ENCODE data around the gene SKAP1. TPM values are rescaled to one million over a fixed set of nuclear protein-coding genes. Genes with fewer than 3 reads are reported as not detected.
A peak's percentile ranks its signal among the peaks of the same experiment; 100 is the strongest.
"Not testable (repeated sequence)": the region's sequence is repeated elsewhere in the genome, so short reads cannot be mapped to it uniquely, and the experiment has no call there.

Gene SKAP1
- polyA plus RNA-seq, 6 donors from 2014 or later = 79.3 to 166 (median 140) TPM

DNA sequence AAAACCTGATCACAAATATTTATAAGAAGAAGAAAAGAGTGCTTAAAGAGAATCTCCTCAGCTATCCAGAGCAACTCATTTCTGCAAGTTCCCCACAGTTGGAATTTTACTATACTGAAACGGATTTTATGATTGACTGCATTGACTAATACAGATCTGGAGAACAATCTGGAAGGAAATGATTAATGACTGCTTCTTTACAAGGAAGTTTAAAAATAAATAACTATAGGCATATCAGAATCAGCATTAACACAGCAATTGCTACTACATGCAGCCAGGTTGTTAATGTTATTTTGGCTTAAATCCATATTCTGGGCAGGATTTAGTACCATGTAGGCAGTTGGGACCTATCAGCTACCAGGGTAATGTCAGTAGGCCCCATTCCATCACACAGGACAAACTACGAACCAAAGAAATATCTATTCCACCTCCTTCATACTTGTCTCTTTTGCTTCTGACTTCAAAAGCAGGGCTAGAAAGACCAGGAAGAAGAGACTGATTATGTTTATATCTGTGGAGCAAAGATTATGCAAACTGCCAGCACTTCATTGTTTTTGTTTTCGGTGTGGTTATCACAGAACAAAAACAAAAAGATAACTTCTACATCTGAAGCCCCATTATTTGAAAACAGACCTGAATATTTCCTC, 3.9 kb downstream of the SKAP1 start:
- ATAC-seq (ENCODE audit: low read depth in 2 of 2) (no peak), DNase-seq (no peak)
- Mint-ChIP-seq H3K4me1 (peaks cover 51 to 67% (median 54%) of the 10 kb centered on the region in 3 donors), H3K36me3 (peaks cover 0 to 18% of the 10 kb centered on the region in 2 donors), H3K27ac (no peak overlapping the region), H3K27me3 (peaks cover 0 to 10% (median 10%) of the 10 kb centered on the region in 3 donors), H3K9me3 (peaks cover 0 to 5% (median 0%) of the 10 kb centered on the region in 7 donors), H3K4me3 (peak overlapping the region in 6 of 8 donors; percentile 34 to 95 (median 52))

DNA sequence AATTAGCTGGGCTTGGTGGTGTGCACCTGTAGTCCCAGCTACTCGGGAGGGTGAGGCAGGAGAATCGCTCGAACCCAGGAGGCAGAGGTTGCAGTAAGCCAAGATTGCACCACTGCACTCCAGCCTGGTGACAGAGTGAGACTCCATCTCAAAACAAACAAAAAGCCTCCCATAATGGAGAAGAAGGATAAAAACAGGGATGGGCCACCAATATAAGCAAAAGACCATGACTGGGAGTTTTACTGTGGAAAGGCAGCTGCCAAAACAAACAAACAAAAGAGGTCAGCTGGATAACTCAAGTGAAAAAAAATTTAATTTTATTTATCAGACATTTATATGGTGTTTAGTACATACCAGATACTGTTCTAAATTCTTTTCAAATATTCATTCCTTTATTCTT, 8.0 kb downstream of the SKAP1 start:
- not testable (repeated sequence) for ATAC-seq (ENCODE audit: low read depth in 2 of 2); H3K36me3 Mint-ChIP-seq; H3K4me3 Mint-ChIP-seq; H3K27me3 Mint-ChIP-seq; DNase-seq; H3K9me3 Mint-ChIP-seq; H3K27ac Mint-ChIP-seq
- peaks cover 21 to 55% (median 28%) of the 10 kb centered on the region in 3 donors for H3K4me1 Mint-ChIP-seq

DNA sequence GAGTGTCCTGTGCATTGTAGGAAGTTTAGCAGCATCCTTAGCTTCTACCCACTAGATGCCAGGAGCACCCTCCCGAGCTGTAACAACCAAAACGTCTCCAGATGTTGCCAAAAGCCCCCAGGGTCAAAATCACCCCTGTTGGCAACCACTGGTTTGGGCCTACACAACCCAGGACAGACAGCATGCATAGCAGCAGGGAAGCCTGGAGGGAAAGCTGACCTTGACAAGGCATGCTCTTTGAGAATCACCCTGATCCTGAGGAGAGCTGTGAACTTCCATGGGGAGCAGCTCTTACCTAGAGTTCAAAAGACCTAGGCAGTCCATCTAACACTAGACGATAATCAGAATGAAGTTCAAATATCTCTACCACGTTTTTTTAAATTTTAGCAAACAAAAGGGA, 9.2 kb downstream of the SKAP1 start:
- no peak for ATAC-seq (ENCODE audit: low read depth in 2 of 2)
- H3K4me3 Mint-ChIP-seq = no peak overlapping the region
- no peaks in the 10 kb centered on the region for H3K9me3 Mint-ChIP-seq
- H3K27me3 Mint-ChIP-seq = no peaks in the 10 kb centered on the region
- DNase-seq = no peak
- peaks cover 11 to 55% (median 27%) of the 10 kb centered on the region in 3 donors for H3K4me1 Mint-ChIP-seq
- peaks cover 0 to 5% of the 10 kb centered on the region in 2 donors for H3K36me3 Mint-ChIP-seq
- no peak overlapping the region for H3K27ac Mint-ChIP-seq

DNA sequence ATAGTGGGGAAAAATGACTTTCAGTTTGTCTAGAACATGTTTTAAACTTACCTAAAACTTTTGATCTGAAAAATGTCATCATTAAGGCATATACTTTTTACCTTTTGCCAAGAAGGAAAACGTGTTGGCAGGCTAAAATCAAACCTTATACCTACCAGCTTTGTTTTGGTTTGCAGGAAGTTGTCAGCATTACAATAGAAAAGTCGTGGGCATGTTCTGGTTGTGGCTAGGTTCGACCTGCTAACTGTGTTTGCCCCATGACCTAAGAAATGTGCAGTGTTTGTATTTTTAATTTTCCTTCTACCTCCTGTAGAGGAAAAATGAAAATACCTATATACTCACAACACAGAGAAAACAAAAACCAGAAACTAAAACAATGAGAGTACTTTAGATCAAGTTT, 13.0 kb downstream of the SKAP1 start:
- peaks cover 33 to 78% (median 59%) of the 10 kb centered on the region in 3 donors for H3K4me1 Mint-ChIP-seq
- ATAC-seq (ENCODE audit: low read depth in 2 of 2) (no peak), DNase-seq (no peak)
- H3K27me3 Mint-ChIP-seq = no peaks in the 10 kb centered on the region
- H3K9me3 Mint-ChIP-seq = no peaks in the 10 kb centered on the region
- peak overlapping the region in 4 of 8 donors; percentile 3 to 52 (median 22) for H3K4me3 Mint-ChIP-seq
- H3K36me3 Mint-ChIP-seq = peaks cover 0 to 5% of the 10 kb centered on the region in 2 donors
- peak overlapping the region in 2 of 6 donors; percentile 21 to 91 for H3K27ac Mint-ChIP-seq

DNA sequence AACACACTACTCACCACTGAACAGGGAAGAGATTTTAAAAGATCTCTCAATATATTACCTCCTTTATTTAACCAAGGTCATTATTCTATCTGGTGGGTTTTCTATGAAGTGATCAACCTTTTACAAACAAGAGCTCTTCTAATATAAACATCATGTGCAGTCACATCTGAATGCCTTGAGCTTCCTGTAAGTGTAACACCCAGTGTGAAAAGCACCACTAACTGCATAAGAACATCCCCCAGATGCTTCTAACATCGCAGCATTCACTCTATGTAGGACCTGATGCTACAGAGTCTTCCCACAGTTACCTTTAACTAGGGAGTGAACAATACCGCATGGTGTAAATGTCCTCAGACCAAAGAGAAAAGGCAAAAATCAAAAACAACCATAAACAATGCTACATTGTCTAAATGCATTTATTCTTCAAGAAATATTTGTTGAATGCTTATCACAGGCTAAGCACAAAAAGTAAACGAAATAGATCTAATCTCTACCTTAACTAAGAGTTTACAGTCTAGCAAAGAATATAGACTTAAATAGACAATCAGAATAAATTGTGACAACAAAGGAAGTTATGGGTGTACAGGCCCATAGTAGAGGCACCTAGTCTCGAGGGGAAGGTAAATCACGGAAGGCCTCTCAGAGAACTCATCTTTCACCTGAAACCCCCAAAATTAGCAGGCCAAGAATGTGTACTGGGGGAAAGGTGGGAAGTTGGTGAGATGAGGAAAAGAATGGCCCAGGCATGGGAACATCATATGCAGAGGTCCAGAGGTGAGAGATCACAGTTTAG, 16.2 kb downstream of the SKAP1 start:
- ATAC-seq (ENCODE audit: low read depth in 2 of 2) = peak; percentile 97 to 98
- DNase-seq = peak; percentile 60
- peak overlapping the region; percentile 91 to 99 (median 96) for H3K27ac Mint-ChIP-seq
- peak overlapping the region; percentile 42 to 83 (median 69) for H3K4me3 Mint-ChIP-seq
- peaks cover 0 to 14% of the 10 kb centered on the region in 2 donors for H3K36me3 Mint-ChIP-seq
- no peaks in the 10 kb centered on the region for H3K9me3 Mint-ChIP-seq
- H3K27me3 Mint-ChIP-seq = no peaks in the 10 kb centered on the region
- H3K4me1 Mint-ChIP-seq = peaks cover 39 to 71% (median 68%) of the 10 kb centered on the region in 3 donors

DNA sequence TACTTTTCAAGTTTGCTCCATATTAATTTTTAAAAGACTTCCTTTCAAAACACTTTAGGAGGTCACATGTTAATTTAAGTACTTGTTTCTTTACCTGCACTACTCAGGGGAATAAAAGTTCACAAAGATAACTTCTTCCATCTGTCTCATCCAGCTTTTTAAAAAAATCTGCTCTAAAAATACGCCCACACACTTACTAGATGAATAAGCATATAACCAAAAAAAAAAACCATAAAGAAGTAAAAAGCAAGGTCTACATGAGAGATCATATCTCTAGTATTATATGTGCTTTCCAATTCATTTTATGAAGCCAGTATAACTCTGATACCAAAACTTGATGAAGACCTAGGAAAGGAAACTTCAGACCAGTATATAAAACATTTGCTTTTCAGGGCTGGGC, 17.2 kb downstream of the SKAP1 start:
- DNase-seq (no peak), ATAC-seq (ENCODE audit: low read depth in 2 of 2) (no peak)
- H3K4me1 Mint-ChIP-seq = peaks cover 36 to 70% (median 66%) of the 10 kb centered on the region in 3 donors
- peak overlapping the region; percentile 9 to 83 (median 46) for H3K4me3 Mint-ChIP-seq
- no peaks in the 10 kb centered on the region for H3K27me3 Mint-ChIP-seq
- no peaks in the 10 kb centered on the region for H3K9me3 Mint-ChIP-seq
- H3K27ac Mint-ChIP-seq = peak overlapping the region; percentile 28 to 91 (median 81)
- H3K36me3 Mint-ChIP-seq = peaks cover 0 to 14% of the 10 kb centered on the region in 2 donors

DNA sequence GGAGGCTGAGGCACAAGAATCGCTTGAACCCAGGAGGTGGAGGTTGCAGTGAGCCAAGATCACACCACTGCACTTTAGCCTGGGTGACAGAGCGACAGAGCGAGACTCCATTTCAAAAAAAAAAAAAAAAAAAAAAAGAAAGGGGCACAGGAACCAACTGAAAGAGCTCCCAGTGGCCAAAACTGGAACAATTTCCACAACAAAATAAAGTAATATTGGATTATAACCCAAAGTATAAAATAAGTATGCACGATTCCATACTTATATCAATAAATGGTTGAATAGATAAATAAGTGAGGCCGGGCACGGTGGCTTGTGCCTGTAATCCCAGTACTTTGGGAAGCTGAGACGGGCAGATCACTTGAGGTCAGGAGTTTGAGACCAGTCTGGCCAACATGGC, 19.2 kb downstream of the SKAP1 start:
- not testable (repeated sequence) for H3K4me3 Mint-ChIP-seq; H3K27me3 Mint-ChIP-seq; H3K9me3 Mint-ChIP-seq; ATAC-seq (ENCODE audit: low read depth in 2 of 2); H3K27ac Mint-ChIP-seq; DNase-seq
- H3K4me1 Mint-ChIP-seq = peaks cover 44 to 70% (median 70%) of the 10 kb centered on the region in 3 donors
- H3K36me3 Mint-ChIP-seq = peaks cover 0 to 14% of the 10 kb centered on the region in 2 donors

DNA sequence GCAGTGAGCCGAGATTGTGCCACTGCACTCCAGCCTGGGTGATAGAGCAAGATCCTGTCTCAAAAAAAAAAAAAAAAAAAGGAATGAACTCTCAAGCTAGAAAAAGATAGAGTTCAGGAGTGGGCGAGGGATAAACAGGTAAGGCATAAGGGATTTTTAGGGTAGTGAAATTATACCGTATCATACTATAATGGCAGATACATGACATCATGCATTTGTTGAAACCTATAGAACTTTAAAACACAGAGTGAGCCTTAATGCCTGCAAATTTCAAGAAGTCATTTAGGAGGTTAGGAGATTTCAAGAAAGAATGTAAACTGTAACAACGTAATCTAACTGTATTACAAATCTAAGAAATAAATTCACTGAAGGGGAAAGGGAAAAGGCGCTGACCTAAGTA, 20.4 kb downstream of the SKAP1 start:
- ATAC-seq (ENCODE audit: low read depth in 2 of 2) (no peak), DNase-seq (no peak)
- H3K27me3 Mint-ChIP-seq = no peaks in the 10 kb centered on the region
- peaks cover 34 to 64% (median 62%) of the 10 kb centered on the region in 3 donors for H3K4me1 Mint-ChIP-seq
- peaks cover 0 to 18% of the 10 kb centered on the region in 2 donors for H3K36me3 Mint-ChIP-seq
- no peaks in the 10 kb centered on the region for H3K9me3 Mint-ChIP-seq
- peak overlapping the region in 1 of 6 donors; percentile 41 for H3K27ac Mint-ChIP-seq
- H3K4me3 Mint-ChIP-seq = peak overlapping the region in 1 of 8 donors; percentile 78

DNA sequence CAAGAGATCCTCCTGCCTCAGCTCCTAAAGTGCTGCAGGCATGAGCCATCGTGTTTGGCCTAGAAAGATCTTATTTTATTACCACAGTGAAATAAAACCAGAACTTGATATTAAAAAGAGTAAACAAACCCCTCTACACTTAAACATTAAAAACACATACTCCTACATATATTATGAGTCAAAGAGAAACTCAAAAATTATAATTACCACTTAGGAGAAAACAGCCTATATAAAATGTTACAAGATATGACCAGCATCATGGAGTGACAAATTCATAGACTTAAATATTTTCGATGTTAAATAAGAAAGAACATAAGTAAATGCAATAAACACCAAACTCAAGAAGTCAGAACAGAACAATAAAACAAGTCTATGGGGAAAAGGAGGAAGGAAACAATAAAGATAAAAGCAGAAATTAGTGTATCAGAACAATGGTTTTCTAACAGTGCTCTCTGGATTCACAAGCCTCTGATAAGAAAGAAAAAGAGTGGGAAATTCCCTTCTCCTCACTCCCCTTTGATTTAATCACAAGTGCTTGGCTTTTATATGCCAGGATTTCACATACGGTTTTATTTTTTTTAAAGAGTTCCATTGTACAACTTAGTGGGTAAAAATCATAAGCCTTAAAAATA, 23.0 kb downstream of the SKAP1 start:
- Mint-ChIP-seq H3K4me1 (peaks cover 21 to 48% (median 46%) of the 10 kb centered on the region in 3 donors), H3K27me3 (peaks cover 0 to 5% (median 0%) of the 10 kb centered on the region in 3 donors), H3K27ac (peak overlapping the region in 3 of 6 donors; percentile 1 to 66 (median 12)), H3K4me3 (peak overlapping the region in 7 of 8 donors; percentile 7 to 64 (median 39)), H3K9me3 (no peaks in the 10 kb centered on the region), H3K36me3 (peaks cover 14 to 22% of the 10 kb centered on the region in 2 donors)
- ATAC-seq (ENCODE audit: low read depth in 2 of 2) (peak in 1 of 2 donors; percentile 43), DNase-seq (no peak)

DNA sequence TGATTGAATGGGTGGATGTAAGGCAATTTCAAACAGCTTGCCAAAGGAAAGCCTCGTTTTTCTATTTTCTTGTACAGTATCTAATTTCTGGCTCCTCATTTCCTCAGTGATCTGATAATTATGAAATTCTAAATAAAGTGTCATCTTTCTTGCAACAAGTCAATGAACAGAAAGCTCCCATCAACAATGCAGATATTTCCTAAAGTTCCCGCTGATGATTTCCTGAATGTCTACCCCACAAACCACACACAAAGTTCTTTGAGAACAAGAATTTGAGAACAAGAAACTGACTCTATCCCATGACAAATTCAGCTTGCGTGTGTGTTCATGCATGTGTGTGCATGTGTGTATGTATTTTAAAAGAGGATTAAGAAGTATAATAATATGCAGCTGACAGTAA, 35.2 kb downstream of the SKAP1 start:
- Mint-ChIP-seq H3K4me1 (peaks cover 0 to 11% (median 8%) of the 10 kb centered on the region in 3 donors), H3K4me3 (no peak overlapping the region), H3K9me3 (no peaks in the 10 kb centered on the region), H3K27me3 (no peaks in the 10 kb centered on the region), H3K36me3 (peaks cover 0 to 15% of the 10 kb centered on the region in 2 donors), H3K27ac (no peak overlapping the region)
- ATAC-seq (ENCODE audit: low read depth in 2 of 2) (no peak), DNase-seq (no peak)

DNA sequence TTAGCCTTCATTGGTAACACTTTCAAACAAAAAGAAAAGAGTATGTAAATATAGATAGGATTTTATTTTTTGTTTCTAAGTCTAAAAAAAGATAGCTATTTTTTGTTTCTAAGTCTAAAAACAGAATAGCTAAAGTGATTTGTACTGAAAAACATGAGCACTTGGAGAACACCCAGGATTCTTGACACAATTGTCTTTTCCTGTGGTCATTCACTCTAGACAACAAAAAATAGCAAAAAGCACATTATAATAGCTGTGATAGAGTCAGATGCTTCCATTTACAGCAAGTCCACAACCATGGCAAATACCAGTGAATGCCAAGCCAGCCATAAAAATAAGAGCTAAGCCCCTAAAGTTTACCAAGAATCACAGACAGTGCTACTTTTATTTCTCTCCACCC, 36.7 kb downstream of the SKAP1 start:
- Mint-ChIP-seq H3K9me3 (no peaks in the 10 kb centered on the region), H3K27me3 (no peaks in the 10 kb centered on the region), H3K4me1 (peaks cover 0 to 8% (median 5%) of the 10 kb centered on the region in 3 donors), H3K27ac (no peak overlapping the region), H3K4me3 (no peak overlapping the region), H3K36me3 (peaks cover 0 to 15% of the 10 kb centered on the region in 2 donors)
- DNase-seq = no peak
- no peak for ATAC-seq (ENCODE audit: low read depth in 2 of 2)

DNA sequence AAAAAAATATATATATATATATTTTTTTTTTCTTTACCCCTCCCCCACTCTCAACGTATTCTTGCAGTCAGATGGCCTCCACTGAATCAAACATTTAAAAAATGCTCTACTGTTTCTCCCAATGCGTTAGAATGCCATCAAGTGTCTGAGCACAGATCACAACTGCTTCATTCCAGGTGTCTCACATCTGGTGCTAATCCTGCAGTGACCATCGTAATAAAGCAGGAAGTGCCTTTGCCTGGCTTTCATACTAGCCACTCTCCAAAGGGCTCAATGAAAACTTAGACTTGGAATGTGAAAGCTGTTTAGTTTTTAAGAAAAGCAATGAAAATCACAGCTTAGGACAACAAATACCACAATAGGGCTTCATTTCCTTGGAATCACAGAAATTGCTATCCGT, 37.2 kb downstream of the SKAP1 start:
- Mint-ChIP-seq H3K27me3 (no peaks in the 10 kb centered on the region), H3K4me3 (no peak overlapping the region), H3K9me3 (no peaks in the 10 kb centered on the region), H3K36me3 (peaks cover 0 to 15% of the 10 kb centered on the region in 2 donors), H3K27ac (no peak overlapping the region), H3K4me1 (peaks cover 0 to 8% (median 5%) of the 10 kb centered on the region in 3 donors)
- no peak for DNase-seq
- no peak for ATAC-seq (ENCODE audit: low read depth in 2 of 2)

DNA sequence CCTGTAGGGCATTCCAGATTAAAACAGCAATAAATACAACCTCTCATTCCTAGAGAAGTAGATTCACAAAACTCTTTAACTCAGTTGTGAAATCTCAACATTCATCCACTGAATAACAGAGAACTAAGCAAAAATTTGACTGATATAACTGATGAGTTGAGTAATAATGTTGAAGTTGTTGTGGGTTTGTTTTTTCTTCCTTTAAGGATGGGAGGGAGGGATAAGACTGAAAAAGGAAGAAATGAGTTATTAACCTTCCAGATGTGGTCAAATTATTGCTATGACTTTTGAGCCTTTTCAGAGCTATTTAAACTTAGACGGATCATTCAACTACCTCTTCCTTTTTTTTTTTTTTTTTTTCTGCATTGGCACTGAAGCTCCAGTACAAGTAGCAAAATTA, 38.6 kb downstream of the SKAP1 start:
- H3K36me3 Mint-ChIP-seq = peaks cover 8 to 15% of the 10 kb centered on the region in 2 donors
- no peak for DNase-seq
- no peak overlapping the region for H3K27ac Mint-ChIP-seq
- no peaks in the 10 kb centered on the region for H3K9me3 Mint-ChIP-seq
- peaks cover 4 to 14% (median 8%) of the 10 kb centered on the region in 3 donors for H3K4me1 Mint-ChIP-seq
- H3K27me3 Mint-ChIP-seq = no peaks in the 10 kb centered on the region
- no peak for ATAC-seq (ENCODE audit: low read depth in 2 of 2)
- no peak overlapping the region for H3K4me3 Mint-ChIP-seq
